ENCODE measurements around the gene SPOCK1.

- TF ChIP-seq EZH2 (IDR thresholded peaks at IDR 0.05) (no peak), POLR2AphosphoS5 (IDR thresholded peaks at IDR 0.05; ENCODE audit: borderline replicate concordance, low read depth, low read length) (no peak)
Measured at GRCh38 chr5:137438932-137439331, 60.2 kb downstream of the SPOCK1 start.

Measured in SK-N-MC (cell line).